NOMO-1 (cell line): Measurements from ENCODE around the gene IFNG.

Experiments used
- DNase-seq, 2 experiments: peaks; one replicate each; lab custom pipeline; 2025; ENCODE audit not compliant: unreplicated experiment in 2 of 2; lab: John Stamatoyannopoulos, UW

IFNG gene

GRCh38 chr12:68169213-68169889 lies 9.8 kb upstream of the IFNG start:
- DNase-seq, result no peak

GRCh38 chr12:68166317-68166831 lies 6.8 kb upstream of the IFNG start:
- DNase-seq, result no peak

- no peak for DNase-seq
Measured at GRCh38 chr12:68163560-68164081, 4.1 kb upstream of the IFNG start.

- no peak for DNase-seq
Measured at GRCh38 chr12:68162374-68162773, 2.8 kb upstream of the IFNG start.

- peak; percentile 21 to 25 for DNase-seq
Measured at GRCh38 chr12:68158432-68158831, 1.1 kb downstream of the IFNG start.

GRCh38 chr12:68157380-68157779 lies 2.2 kb downstream of the IFNG start:
- no peak for DNase-seq

- DNase-seq, result no peak
Measured at GRCh38 chr12:68156636-68157035, 2.9 kb downstream of the IFNG start.

- DNase-seq, result no peak
Measured at GRCh38 chr12:68154779-68155178, 4.8 kb downstream of the IFNG start.

- no peak for DNase-seq
Measured at GRCh38 chr12:68148261-68148951, 11.1 kb downstream of the IFNG start.

- no peak for DNase-seq
Measured at GRCh38 chr12:68140556-68140955, 19.0 kb downstream of the IFNG start.

- DNase-seq, result no peak
Measured at GRCh38 chr12:68139941-68140340, 19.6 kb downstream of the IFNG start.

GRCh38 chr12:68139001-68139400 lies 20.5 kb downstream of the IFNG start:
- DNase-seq, result no peak

- no peak for DNase-seq
Measured at GRCh38 chr12:68138480-68138879, 21.1 kb downstream of the IFNG start.

- no peak for DNase-seq
Measured at GRCh38 chr12:68137335-68137830, 22.2 kb downstream of the IFNG start.

GRCh38 chr12:68135520-68135919 lies 24.0 kb downstream of the IFNG start:
- no peak for DNase-seq

- no peak for DNase-seq
Measured at GRCh38 chr12:68131867-68132414, 27.6 kb downstream of the IFNG start.

GRCh38 chr12:68129979-68130378 lies 29.6 kb downstream of the IFNG start:
- DNase-seq, result no peak

GRCh38 chr12:68122236-68122920 lies 37.2 kb downstream of the IFNG start:
- no peak for DNase-seq

GRCh38 chr12:68121143-68121542 lies 38.4 kb downstream of the IFNG start:
- DNase-seq, result no peak

GRCh38 chr12:68119724-68120211 lies 39.8 kb downstream of the IFNG start:
- DNase-seq, result no peak

- DNase-seq, result no peak
Measured at GRCh38 chr12:68119250-68119649, 40.3 kb downstream of the IFNG start.
